Stimulated activated CD8-positive, alpha-beta memory T cell treated with anti-CD3 and anti-CD28 coated beads, Interleukin-4, amount 100 ng/mL, for 24 hours (primary cell): Measurements from ENCODE around the gene DNAL1.
A peak's percentile ranks its signal among the peaks of the same experiment; 100 is the strongest.

Experiments used
- DNase-seq: peaks from one replicate; pipeline ENCODE4 v3.0.0-alpha.2; 2020; ENCODE audit warnings: low read depth

DNAL1 gene

GRCh38 chr14:73724696-73725095 lies 79.9 kb downstream of the DNAL1 start:
- DNase-seq: no peak

- DNase-seq: no peak
Measured at GRCh38 chr14:73725116-73726024, 80.6 kb downstream of the DNAL1 start.

- no peak for DNase-seq
Measured at GRCh38 chr14:73726025-73726961, 81.5 kb downstream of the DNAL1 start.

- no peak for DNase-seq
Measured at GRCh38 chr14:73727166-73727565, 82.4 kb downstream of the DNAL1 start.

GRCh38 chr14:73728717-73729330 lies 84.0 kb downstream of the DNAL1 start:
- peak; percentile 78 for DNase-seq

GRCh38 chr14:73729556-73730265 lies 84.9 kb downstream of the DNAL1 start:
- DNase-seq: no peak

GRCh38 chr14:73731111-73731510 lies 86.3 kb downstream of the DNAL1 start:
- no peak for DNase-seq

GRCh38 chr14:73732006-73732405 lies 87.2 kb downstream of the DNAL1 start:
- no peak for DNase-seq

GRCh38 chr14:73736842-73737241 lies 92.1 kb downstream of the DNAL1 start:
- DNase-seq: no peak

GRCh38 chr14:73738518-73739173 lies 93.9 kb downstream of the DNAL1 start:
- no peak for DNase-seq

- DNase-seq: no peak
Measured at GRCh38 chr14:73739174-73739898, 94.5 kb downstream of the DNAL1 start.

- DNase-seq: no peak
Measured at GRCh38 chr14:73739899-73740617, 95.3 kb downstream of the DNAL1 start.

GRCh38 chr14:73740618-73741326 lies 96.0 kb downstream of the DNAL1 start:
- DNase-seq: no peak

- DNase-seq: peak; percentile 66
Measured at GRCh38 chr14:73741386-73741875, 96.6 kb downstream of the DNAL1 start.

- no peak for DNase-seq
Measured at GRCh38 chr14:73741876-73742519, 97.2 kb downstream of the DNAL1 start.

GRCh38 chr14:73742520-73743238 lies 97.9 kb downstream of the DNAL1 start:
- no peak for DNase-seq

- DNase-seq: peak; percentile 57
Measured at GRCh38 chr14:73743431-73743931, 98.7 kb downstream of the DNAL1 start.
